AML-193 (cell line): ENCODE results near the gene CYP3A5.
"Not testable (repeated sequence)": the region's sequence is repeated elsewhere in the genome, so short reads cannot be mapped to it uniquely, and the experiment has no call there.

Experiments used
- DNase-seq, 2 experiments: peaks; one replicate each; lab custom pipeline; 2025; lab: John Stamatoyannopoulos, UW

CYP3A5 gene

DNA sequence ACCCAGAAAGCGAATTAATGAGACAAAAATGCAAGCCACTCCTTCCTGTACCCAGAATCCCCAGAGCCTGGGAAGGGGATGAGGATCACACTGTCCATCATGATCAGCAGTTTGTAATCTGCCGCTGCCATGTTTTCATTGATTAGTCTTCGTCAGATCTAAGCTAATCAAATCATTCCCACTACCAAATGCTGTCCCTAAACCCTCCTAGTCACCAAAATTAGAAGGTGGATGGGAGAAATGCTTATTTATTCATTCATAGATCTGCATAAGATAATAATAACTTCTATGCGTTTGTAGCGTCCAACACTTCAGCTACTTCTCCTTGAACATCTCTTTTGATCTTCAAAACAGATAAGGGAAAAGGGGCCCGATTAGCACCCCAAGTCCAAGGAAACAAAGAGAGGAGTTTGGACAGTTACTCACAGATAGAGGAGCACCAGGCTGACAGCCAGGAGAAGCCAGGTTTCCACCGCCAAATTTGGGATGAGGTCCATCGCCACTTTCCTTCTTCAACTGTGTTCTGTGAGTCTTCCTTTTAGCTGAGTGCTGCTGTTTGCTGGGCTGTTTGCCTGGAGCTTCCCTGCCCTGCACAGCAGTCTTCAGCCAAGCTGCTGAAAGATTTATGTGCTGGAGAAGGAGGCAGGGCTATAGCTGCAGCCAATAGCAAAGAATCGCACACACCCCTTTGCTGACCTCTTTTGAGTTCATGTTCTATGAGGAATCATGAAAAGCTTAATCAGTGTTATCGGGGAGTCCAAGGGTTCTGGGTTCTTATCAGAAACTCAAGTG lies at the start of gene CYP3A5:
Gene CYP3A5 (minus strand): TSS at position 597 of the 792 bp plus-strand sequence. CDS start 100 bp downstream, at position 497.
- no peak for DNase-seq

DNA sequence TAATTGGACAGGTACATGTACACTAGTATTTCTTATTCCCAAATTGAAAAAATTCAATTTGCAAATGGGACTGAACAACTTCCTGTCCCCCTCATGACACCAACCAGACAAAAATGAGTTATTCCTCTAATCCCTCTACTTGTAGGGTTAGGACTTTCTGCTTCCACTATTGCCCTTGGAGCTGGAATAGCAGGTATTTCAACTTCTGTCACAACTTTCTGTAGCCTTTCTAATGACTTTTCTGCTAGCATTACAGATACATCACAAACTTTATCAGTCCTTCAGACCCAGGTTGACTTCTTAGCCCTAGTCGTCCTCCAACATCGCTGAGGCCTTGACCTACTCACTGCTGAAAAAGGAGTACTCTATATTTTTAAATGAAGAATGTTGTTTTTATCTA lies 48.8 kb upstream of the CYP3A5 start:
- DNase-seq = no peak

DNA sequence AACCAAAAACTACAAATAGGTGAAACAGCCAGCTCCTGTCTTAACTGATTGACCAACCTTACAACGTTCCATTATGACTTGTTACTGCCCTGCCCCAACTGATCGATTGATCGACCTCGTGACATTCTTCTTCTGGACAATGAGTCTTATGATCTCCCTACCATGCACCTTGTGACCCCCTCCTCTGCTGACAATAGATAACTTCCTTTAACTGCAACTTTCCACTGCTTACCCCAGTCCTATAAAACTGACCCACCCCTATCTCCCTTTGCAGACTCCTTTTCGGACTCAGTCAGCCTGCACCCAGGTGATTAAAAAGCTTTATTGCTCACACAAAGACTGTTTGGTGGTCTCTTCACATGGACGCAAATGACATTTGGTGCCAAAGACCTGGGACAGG lies 43.4 kb upstream of the CYP3A5 start:
- not testable (repeated sequence) for DNase-seq

DNA sequence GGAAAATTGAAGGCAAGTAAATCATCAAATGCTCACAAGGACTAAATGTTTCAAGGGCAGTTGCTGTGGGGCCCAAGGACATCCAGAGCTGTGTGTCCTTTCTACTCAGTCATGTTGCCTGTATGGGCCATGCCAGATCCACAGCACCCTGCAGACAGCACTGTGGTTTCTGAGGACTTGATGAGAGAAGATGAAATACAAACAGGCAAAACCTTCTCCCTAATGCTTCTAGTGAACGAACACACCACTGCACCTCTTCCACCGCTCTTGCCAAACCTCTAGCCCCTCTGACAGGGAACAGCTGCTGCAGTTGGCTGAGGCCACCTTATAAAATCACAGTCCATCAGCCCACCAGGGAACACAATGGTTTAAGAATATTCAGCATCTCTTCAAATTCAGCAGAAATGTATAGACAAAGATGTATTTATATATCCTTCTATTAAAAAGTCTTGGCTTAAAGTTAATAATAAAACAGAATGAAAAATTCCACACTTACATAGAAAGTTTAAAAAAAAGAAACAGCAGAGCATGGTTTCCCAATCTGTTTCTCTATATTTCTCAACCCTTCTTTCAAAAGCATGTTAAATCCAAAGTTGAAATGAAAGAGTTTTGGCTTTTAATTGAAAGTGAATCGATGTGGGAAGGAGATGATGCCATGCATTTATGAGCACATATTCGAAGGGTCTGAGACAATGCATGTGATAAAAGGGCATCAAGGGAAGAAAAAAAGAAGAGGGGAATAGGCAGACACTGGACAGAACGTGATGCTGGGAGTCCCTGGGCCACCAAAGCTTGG lies 41.2 kb upstream of the CYP3A5 start:
- DNase-seq = no peak

DNA sequence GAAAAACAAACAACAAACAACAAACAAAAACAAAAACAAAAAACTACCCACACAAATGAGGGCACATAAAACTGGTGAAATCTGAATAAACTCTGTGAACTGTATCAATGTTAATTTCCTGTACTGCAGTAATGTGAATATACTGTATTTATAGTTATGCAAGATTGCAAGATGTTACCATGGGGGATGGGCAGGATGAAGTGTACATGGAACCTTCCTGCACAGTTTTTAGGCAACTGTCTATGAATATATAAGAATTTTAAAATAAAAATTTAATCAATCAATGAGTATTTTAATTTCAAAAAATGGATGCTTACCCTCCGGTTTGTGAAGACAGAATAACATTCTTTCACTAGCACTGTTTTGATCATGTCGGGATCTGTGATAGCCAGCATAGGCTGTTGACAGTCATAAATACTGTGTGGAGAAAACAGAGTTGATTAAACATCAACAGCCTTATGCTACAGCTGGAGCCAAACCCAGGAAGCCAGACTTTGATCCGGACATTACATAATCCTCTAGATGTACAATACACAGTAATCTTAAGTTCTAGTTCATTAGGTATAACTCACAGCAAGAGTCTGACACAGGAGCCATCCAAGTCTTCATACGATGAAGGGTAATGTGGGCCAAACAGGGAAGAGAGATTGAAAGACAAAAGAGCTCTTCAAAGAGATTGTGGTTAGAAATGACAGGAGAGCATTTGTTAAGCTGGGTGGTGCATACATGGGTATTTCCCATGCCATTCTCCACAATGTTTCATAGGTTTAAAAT lies 40.4 kb upstream of the CYP3A5 start:
- DNase-seq = no peak

DNA sequence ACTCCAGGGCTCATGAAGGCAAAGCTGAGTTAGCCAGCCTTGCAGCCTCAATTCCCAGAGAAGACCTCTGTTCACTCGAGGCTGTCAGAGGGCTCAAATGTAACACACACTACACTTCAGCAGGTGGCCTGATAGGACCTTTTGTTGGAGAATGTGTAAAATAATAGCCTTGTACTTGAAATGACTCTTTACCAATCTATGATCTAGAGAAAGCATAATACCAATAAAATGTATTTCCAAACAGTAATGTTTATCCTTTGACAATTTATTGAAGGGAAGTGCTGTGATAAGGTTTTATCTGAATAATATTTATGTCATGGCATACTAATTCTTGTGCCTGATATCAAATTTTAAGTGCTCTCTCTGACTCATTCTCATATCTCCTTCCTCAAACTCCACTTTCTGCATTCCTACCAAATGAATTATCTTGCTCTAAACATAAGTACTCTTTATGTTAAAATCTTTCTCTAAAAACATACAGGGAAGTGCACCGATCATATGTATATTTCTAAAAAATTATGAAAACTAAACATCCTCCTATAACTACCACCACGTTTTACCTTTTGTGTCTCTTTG lies 34.3 kb upstream of the CYP3A5 start:
- no peak for DNase-seq

DNA sequence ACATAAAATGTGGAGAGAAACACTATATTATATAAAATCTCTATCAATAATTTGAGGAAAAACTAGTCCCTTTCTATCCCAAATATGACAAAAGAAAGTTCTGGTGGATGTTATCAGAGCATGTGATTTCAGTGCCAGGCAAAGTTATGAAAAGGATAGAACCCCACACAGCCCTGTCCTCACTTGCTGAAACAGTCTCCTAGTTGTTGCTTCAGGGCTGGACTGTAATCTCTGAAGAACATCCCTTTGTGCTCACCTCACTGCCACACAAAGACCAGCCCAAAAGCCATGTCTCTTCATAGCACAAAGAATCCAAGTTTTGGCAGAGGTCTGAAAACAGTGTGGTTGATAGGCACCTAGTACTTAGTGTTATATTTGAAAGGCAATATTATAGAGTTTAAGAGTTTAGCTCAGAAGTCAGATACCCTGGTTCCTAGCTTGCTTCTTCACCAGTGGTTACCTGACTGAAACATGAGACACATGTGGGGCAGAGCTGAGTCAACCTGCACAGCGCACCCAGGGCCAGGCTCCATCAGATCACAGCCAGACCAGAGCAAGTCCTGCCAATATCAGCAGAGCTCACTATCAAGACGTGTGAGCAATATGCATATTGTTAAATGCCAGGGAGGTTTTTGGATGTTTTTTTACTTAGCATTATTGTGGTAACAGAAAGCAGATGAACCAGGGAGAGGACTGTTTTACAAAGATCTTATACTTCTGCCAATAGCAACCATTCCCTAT lies 30.2 kb upstream of the CYP3A5 start:
- DNase-seq = no peak

DNA sequence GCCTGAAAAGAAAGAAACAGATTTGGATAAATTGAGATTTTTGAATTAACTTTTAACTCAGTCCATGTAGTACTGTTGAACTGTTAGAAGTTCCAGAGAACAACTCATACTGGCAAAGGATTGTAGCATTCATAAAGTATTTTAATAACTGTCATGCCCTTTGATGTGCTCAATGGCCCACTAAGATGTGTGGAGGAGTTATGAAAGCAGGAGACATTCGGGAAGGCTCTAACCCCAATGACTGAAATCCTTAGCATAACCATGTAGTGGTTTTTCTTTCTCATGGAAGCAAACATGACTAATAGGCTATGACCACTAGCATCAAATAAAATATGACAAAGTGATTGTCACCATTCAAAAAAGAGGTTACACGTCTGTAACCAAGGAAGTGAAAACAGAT lies 29.5 kb upstream of the CYP3A5 start:
- DNase-seq = no peak

DNA sequence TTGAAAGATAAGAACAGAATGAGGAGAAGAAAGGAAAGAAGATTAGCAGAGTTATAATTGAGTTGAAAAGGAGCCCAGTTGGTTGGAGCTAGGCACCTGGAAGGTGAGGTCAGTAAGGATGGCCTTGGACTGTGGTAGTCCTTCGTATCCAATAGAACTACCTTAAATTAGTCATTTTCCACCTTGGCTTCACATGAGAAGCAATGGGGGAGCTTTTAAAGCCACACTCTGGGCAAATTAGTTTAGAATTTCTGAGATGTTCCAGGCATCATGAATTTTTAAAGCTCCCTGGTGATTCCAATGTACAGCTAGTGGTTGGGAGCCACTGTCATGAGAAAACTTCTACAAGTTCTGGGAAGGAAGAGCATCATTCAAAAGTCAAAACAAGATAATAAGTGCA lies 27.3 kb upstream of the CYP3A5 start:
- DNase-seq = no peak

DNA sequence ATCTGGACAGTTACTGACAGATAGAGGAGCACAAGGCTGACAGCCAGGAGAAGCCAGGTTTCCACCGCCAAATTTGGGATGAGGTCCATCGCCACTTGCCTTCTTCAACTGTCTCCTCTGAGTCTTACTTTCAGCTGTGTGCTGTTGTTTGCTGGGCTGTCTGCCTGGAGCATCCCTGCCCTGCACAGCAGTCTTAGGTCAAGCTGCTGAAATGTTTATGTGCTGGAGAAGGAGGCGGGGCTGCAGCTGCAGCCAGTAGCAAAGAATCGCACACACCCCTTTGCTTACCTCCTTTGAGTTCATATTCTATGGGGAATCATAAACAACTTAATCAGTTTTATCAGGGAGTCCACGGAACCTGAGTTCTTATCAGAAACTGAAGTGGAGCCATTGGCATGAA lies 20.1 kb upstream of the CYP3A5 start:
- DNase-seq = no peak

DNA sequence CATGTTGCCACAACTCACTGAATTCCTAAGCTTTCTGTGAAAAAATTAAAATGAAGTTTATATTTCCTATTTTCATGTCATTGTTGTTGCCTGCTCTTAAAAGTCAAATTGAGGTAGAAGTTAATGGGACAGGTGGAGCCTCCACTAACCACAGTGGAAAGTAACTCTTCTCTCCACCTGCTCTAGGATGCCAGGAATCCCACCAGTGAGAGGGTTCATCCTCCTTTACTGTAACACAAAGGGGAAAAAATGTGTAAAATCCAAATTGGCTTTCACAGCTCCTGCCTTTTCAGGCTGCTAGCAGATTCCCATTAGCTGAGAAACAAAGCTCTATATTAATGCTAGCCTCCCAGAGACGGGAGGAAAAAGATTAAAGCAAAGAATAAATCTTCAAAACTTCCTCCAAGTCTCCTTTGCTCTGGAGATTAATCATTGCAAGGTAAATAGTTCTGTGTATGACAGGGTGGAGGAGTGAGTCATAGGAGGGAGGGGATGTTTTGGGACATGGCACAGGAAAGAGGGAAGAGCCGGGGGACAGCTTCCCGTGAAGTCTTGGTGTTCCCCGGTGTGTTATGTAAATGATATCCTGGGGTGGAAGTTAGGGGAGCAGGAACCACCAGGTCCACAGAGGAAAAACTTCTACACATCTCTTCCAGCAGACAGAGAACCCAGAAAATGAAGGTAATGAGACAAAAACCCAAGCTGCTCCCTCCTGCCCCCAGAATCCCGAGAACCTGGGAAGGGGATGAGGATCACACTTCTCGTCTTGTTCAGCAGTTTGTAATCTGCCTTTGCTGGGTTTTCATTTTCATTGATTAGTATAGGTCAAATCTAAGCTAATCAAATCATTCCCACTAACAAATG lies 19.3 kb upstream of the CYP3A5 start:
- DNase-seq = not testable (repeated sequence)

DNA sequence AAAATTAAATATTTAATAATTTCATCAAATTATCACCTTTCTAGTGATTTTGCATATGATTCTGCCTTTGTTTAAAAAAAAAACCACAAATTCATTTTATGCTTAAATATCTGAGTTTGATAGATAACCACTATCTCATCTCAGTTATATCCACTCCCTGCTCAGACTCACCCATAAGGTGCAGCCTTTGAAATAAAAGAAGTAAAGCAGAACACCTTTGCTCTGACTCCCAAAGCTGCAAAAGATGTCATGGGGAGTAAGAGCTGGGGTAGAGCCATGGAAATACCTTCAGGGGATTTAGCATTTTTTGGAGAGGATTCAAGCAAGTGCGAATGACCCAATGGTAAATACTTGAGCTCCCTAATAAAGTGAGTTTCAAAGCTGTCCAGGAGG lies 15.1 kb upstream of the CYP3A5 start:
- no peak for DNase-seq

DNA sequence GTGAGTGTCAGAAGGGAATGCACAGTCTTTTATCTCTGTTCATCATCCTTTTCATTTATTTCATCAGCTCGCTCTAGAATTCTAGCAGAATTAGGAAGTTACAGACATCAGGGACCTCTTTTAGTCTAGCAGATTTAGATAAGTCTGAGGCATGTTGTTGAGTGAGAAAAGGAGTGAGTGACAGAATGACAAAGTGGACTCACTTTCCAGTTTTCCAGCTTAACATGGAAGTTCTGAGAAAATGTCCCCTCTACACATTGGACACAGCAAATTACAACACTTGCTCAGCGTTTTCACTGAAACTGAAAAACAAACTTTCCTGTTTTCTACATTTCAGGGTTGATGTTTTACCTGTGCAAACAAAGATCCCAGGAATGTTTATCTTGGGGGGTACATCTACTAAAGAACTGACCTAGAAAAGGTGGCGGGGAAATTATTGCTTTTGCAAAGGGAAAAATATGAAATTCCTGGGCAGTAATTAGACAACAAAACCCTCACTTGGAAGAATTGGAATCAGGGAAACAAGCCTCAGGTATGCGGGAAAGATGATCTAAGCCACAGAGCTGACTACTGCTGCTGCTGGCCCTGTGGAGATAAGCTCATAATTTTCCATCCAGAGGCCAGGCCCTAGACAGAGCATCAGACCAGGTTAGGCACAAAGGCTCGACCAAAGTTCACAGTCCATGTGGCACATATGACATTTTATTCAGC lies 14.6 kb upstream of the CYP3A5 start:
- no peak for DNase-seq

DNA sequence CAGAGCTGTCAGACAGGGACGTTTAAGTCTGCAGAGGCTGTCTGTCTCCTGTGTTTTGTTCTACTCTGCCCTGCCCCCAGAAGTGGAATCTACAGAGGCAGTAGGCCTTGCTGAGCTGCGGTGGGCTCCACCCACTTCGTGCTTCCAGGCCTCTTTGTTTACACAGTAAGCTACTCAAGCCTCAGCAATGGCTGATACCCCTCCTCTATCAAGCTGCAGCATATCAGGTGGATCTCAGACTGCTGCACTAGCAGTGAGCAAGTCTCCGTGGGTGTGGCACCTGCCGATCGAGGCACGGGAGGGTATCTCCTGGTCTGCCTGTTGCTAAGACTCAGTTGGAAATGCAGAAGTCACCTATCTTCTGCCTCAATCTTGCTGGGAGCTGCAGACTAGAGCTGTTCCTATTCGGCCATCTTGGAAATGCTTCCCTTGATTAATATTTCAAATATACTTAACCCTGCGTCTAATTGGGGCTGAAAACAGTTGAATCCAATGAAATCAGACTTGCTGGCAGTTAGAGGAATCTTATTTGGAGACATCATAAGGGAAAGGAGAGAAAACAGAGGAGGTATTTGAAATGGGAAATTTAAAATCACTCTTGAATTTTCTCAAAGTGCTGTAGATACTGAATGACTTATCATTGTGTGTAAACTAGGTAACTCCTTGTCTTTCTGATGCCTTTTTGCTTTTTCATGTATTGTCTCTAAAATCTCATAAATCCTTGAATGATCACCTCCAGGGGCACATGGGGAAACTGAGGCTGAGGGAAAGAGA lies 13.8 kb upstream of the CYP3A5 start:
- no peak for DNase-seq

DNA sequence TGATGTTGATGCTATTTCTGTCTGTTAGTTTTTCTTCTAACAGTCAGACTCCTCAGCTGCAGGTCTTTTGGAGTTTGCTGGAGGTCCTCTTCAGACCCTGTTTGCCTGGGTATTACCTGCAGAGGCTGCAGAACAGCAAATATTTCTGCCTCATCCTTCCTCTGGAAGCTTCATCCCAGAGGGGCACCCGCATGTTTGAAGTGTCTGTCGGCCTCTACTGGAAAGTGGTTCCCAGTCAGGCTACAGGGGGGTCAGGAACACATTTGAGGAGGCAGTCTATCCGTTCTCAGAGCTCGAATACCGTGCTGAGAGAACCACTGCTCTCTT lies 13.3 kb upstream of the CYP3A5 start:
- no peak for DNase-seq

DNA sequence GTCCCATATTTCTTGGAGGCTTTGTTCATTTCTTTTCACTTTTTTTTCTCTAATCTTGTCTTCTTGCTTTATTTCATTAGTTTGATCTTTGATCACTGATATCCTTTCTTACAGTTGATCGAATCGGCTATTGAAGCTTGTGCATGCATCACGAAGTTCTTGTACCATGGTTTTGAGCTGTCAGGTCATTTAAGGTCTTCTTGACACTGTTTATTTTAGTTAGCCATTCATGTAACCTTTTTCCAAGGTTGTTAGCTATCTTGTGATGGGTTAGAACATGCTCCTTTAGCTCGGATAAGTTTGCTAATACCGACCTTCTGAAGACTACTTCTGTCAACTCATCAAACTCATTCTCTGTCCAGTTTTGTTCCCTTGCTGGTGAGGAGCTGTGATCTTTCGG lies 12.8 kb upstream of the CYP3A5 start:
- not testable (repeated sequence) for DNase-seq

DNA sequence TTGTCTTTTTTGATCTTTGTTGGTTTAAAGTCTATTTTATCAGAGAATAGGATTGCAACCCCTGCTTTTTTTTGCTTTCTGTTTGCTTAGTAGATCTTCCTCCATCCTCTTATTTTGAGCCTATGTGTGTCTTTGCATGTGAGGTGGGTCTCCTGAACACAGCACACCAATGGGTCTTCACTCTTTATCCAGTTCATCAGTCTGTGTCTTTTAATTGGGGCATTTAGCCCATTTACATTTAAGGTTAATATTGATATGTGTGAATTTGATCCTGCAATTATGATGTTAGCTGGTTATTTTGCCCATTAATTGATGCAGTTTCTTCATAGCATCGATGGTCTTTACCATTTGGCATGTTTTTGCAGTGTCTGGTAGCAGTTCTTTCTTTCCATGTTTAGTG lies 11.9 kb upstream of the CYP3A5 start:
- DNase-seq = not testable (repeated sequence)

DNA sequence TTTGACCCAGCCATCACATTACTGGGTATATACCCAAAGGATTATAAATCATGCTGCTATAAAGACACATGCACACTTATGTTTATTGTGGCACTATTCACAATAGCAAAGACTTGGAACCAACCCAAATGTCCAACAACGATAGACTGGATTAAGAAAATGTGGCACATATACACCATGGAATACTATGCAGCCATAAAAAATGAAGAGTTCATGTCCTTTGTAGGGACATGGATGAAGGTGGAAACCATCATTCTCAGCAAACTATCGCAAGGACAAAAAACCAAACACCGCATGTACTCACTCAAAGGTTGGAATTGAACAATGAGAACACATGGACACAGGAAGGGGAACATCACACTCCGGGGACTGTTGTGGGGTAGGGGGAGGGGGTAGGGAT lies 11.1 kb upstream of the CYP3A5 start:
- not testable (repeated sequence) for DNase-seq
